ENCODE results near the gene WIF1. TPM values are rescaled to one million over a fixed set of nuclear protein-coding genes. Genes with fewer than 3 reads are reported as not detected.

The WIF1 gene
- total and polyA plus RNA-seq, 10 donors = 0.04 TPM; not detected in 9

DNA sequence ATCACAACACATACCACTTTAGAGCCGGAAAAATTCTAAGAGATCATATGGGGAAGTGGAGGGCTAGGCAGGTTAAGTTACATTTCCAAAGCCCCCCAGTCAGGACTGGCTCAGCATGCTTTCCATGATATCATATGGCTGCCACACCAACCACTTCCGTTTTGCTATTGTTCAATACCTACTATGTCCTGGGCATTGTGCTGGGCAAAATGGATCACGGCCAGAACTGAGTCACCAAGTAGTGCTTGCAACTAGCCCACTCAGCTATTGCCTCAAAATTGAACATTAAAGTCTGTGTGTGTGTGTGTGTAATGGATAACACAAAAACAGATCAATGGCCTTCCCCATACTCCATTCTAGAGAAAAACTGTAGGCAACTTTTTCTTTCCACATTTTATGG is 22.7 kb downstream of the WIF1 start:
- intact Hi-C loops (cut with DNase I; ENCODE audit: low total_unique reads) = no loop called here
- Histone ChIP-seq H3K27me3 (replicated peaks in 1 of 7) (peaks cover 0 to 19% (median 1%) of the 10 kb centered on the region in 7 donors), H3K4me1 (no peaks in the 10 kb centered on the region), H3K4me3 (no peak overlapping the region), H3K27ac (no peak overlapping the region), H3K9me3 (no peaks in the 10 kb centered on the region), H3K36me3 (no peaks in the 10 kb centered on the region)
- DNase-seq = no peak
- TF ChIP-seq POLR2A (IDR thresholded peaks at IDR 0.05) (no peak), POLR2AphosphoS5 (IDR thresholded peaks at IDR 0.05) (no peak)
- TF ChIP-seq, protein P1, sequence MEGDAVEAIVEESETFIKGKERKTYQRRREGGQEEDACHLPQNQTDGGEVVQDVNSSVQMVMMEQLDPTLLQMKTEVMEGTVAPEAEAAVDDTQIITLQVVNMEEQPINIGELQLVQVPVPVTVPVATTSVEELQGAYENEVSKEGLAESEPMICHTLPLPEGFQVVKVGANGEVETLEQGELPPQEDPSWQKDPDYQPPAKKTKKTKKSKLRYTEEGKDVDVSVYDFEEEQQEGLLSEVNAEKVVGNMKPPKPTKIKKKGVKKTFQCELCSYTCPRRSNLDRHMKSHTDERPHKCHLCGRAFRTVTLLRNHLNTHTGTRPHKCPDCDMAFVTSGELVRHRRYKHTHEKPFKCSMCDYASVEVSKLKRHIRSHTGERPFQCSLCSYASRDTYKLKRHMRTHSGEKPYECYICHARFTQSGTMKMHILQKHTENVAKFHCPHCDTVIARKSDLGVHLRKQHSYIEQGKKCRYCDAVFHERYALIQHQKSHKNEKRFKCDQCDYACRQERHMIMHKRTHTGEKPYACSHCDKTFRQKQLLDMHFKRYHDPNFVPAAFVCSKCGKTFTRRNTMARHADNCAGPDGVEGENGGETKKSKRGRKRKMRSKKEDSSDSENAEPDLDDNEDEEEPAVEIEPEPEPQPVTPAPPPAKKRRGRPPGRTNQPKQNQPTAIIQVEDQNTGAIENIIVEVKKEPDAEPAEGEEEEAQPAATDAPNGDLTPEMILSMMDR (IDR thresholded peaks at IDR 0.05 in 8 of 11, conservative IDR thresholded peaks at IDR 0.05 in 3 of 11) = no peak
- WGBS, 5 donors = 82 to 88% (median 84%) methylated on average over 3 of the region's 3 CpGs

DNA sequence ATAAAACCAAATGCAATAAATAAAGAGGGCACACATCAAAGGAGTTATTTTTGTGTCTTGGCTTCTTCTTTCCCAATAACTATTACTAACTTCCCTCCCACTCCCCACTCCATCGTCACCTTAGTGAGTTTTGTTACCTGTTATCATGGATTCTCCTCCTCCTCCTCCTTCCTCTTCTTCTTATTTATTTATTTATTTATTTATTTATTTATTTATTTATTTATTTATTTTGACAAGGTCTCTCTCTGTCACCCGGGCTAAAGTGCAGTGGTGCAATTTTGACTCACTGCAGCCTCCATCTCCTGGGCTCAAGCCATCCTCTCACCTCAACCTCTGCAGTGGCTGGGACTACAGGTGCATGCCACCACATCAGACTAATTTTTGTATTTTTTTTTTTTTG is 26.4 kb downstream of the WIF1 start:
- no peaks in the 10 kb centered on the region for H3K36me3 ChIP-seq
- DNase-seq = no peak
- TF ChIP-seq POLR2AphosphoS5 (IDR thresholded peaks at IDR 0.05) (no peak), POLR2A (IDR thresholded peaks at IDR 0.05) (no peak)
- TF ChIP-seq, protein P1 (IDR thresholded peaks at IDR 0.05 in 8 of 11, conservative IDR thresholded peaks at IDR 0.05 in 3 of 11) = no peak
- H3K9me3 ChIP-seq = peaks cover 0 to 5% (median 0%) of the 10 kb centered on the region in 8 donors
- WGBS, 5 donors = 77 to 87% (median 81%) methylated on average over 2 of the region's 2 CpGs
- H3K4me1 ChIP-seq = no peaks in the 10 kb centered on the region
- H3K27me3 ChIP-seq (replicated peaks in 1 of 7) = peaks cover 0 to 46% (median 4%) of the 10 kb centered on the region in 7 donors
- intact Hi-C loops (cut with DNase I; ENCODE audit: low total_unique reads) = no loop called here
- H3K4me3 ChIP-seq = no peak overlapping the region
- H3K27ac ChIP-seq = no peak overlapping the region

DNA sequence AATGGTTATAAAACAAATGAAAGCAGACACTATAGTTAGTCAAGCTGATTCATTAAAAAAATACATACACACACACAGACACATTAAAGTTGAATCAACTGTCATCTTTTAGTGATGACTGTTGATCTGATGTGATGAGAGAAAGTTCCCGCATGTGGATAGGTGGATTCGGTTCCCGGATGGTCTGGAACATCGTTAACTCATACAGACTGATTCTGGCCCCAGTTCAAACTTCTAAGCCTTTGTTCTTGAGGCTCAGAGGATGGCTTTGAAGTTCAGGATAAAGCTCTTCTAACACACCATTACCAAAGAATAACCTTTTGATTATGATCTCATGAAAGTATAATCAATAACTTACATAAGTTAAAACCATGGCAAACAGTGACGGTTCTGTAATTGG is 27.5 kb downstream of the WIF1 start:
- Histone ChIP-seq H3K27ac (no peak overlapping the region), H3K4me3 (no peak overlapping the region), H3K27me3 (replicated peaks in 1 of 7) (peaks cover 0 to 45% (median 4%) of the 10 kb centered on the region in 7 donors), H3K9me3 (peaks cover 0 to 5% (median 0%) of the 10 kb centered on the region in 8 donors), H3K36me3 (no peaks in the 10 kb centered on the region), H3K4me1 (no peaks in the 10 kb centered on the region)
- TF ChIP-seq, protein P1 (IDR thresholded peaks at IDR 0.05 in 8 of 11, conservative IDR thresholded peaks at IDR 0.05 in 3 of 11) = no peak
- TF ChIP-seq POLR2AphosphoS5 (IDR thresholded peaks at IDR 0.05) (no peak), POLR2A (IDR thresholded peaks at IDR 0.05) (no peak)
- 59 to 70% (median 69%) methylated on average over 5 of the region's 5 CpGs for WGBS, 5 donors
- intact Hi-C loops (cut with DNase I; ENCODE audit: low total_unique reads) = no loop called here
- no peak for DNase-seq

DNA sequence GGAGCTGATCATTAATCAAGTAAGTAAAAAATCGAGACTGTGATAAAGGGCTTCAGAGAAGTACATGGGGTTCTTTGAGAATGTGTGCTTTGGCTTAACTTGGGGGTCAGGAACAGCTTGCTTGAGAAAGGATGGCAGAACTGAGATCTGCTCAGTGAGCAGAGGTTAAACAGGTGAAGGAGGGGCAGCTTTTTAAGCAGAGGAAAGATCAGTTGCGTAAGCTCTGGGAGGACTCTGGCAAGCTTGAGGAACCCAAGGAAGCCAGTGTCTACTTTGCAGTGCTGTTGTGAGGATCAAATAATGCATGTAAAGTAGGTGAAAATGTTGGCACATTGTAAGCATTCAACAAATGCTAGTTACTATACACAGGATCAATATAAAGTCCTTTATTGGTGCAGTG is 30.6 kb downstream of the WIF1 start:
- Histone ChIP-seq H3K27me3 (replicated peaks in 1 of 7) (peaks cover 0 to 61% (median 4%) of the 10 kb centered on the region in 7 donors), H3K9me3 (peaks cover 0 to 5% (median 0%) of the 10 kb centered on the region in 8 donors), H3K4me1 (peaks cover 0 to 5% (median 0%) of the 10 kb centered on the region in 6 donors), H3K4me3 (no peak overlapping the region), H3K27ac (no peak overlapping the region), H3K36me3 (no peaks in the 10 kb centered on the region)
- intact Hi-C loops (cut with DNase I; ENCODE audit: low total_unique reads) = no loop called here
- TF ChIP-seq POLR2A (IDR thresholded peaks at IDR 0.05) (no peak), POLR2AphosphoS5 (IDR thresholded peaks at IDR 0.05) (no peak)
- TF ChIP-seq, protein P1 (IDR thresholded peaks at IDR 0.05 in 8 of 11, conservative IDR thresholded peaks at IDR 0.05 in 3 of 11) = no peak
- 68 to 89% (median 77%) methylated on average over 2 of the region's 2 CpGs for WGBS, 5 donors
- no peak for DNase-seq

All from spleen (tissue), 11 donors.